Measurements from ENCODE around the gene RASGRP4. TPM values are rescaled to one million over a fixed set of nuclear protein-coding genes. Genes with fewer than 3 reads are reported as not detected.

The RASGRP4 gene
- total RNA-seq, 1 experiment from 2014 or later, result not detected

DNA sequence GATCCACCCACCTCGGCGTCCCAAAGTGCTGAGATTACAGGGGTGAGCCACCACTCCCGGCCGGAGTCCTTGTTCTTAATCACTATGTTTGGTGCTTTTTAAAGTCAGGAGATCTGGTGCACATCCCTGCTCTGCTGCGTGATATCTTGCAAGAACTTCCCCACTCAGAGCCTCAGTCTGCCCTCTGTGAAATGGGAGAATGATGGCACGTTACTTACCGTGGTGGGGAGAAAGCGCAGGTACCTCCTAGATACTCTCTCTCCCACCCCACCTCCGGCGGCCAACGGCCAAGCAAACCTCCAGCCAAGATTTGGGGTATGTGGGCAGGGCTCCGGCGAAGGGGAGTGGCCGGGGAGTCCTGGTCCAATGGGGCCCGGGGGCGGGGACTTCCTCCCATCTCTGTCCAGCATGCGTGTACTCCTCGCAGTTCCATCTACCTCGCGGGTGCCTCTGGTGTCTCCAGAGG lies 7.3 kb upstream of the RASGRP4 start, which contains the start of gene RYR1:
Gene RYR1 (plus strand): TSS at position 424 of the 466 bp plus-strand sequence. CDS start 139 bp downstream, outside the sequence.
- DNase-seq (no peak), ATAC-seq (no peak)
- Histone ChIP-seq H3K4me1 (ENCODE audit: insufficient read depth, low read length) (no peaks in the 10 kb centered on the region), H3K79me2 (ENCODE audit: low read length) (no peaks in the 10 kb centered on the region), H3K4me2 (ENCODE audit: low read length) (no peak within 1 kb of the TSS), H4K20me1 (ENCODE audit: low read length) (no peaks in the 10 kb centered on the region), H3K36me3 (ENCODE audit: low read depth, low read length) (no peaks in the 10 kb centered on the region), H3K27me3 (ENCODE audit: low read length) (no peaks in the 10 kb centered on the region), H3K9me2 (replicated peaks; ENCODE audit: low read length) (no peaks in the 10 kb centered on the region), H3K9ac (ENCODE audit: low read length) (no peak within 1 kb of the TSS), H2AFZ (ENCODE audit: low read length) (no peak within 1 kb of the TSS), H3F3A (ENCODE audit: low read length, unreplicated experiment) (no peaks in the 10 kb centered on the region), H3K9me3 (ENCODE audit: low read length) (no peaks in the 10 kb centered on the region), H3K27ac (ENCODE audit: low read length) (no peak within 1 kb of the TSS), H3K4me3 (ENCODE audit: low read length) (no peak within 1 kb of the TSS)
- ChIA-PET CTCF (no interaction called here), POLR2A (ENCODE audit: unreplicated experiment) (no interaction called here)
- TF ChIP-seq EZH2 (IDR thresholded peaks at IDR 0.05; ENCODE audit: low read length, unreplicated experiment) (no peak), CTCF (conservative IDR thresholded peaks at IDR 0.05; ENCODE audit: low read depth, low read length) (no peak), EZH2phosphoT487 (IDR thresholded peaks at IDR 0.05; ENCODE audit: borderline replicate concordance, low read length) (no peak)
- no TSS peak for BruUV-seq (replicated peaks)
- intact Hi-C loops (cut with micrococcal nuclease), result no loop called here

- H4K20me1 ChIP-seq (ENCODE audit: low read length), result no peaks in the 10 kb centered on the region
- TF ChIP-seq EZH2phosphoT487 (IDR thresholded peaks at IDR 0.05; ENCODE audit: borderline replicate concordance, low read length), result no peak
- no peak for TF ChIP-seq CTCF (conservative IDR thresholded peaks at IDR 0.05; ENCODE audit: low read depth, low read length)
- TF ChIP-seq EZH2 (IDR thresholded peaks at IDR 0.05; ENCODE audit: low read length, unreplicated experiment), result no peak
- no peaks in the 10 kb centered on the region for H3K9me2 ChIP-seq (replicated peaks; ENCODE audit: low read length)
- H3K27me3 ChIP-seq (ENCODE audit: low read length), result no peaks in the 10 kb centered on the region
- H3K4me3 ChIP-seq (ENCODE audit: low read length), result no peak overlapping the region
- H3K4me1 ChIP-seq (ENCODE audit: insufficient read depth, low read length), result no peaks in the 10 kb centered on the region
- no peaks in the 10 kb centered on the region for H3F3A ChIP-seq (ENCODE audit: low read length, unreplicated experiment)
- H3K36me3 ChIP-seq (ENCODE audit: low read depth, low read length), result no peaks in the 10 kb centered on the region
- H3K9ac ChIP-seq (ENCODE audit: low read length), result no peak overlapping the region
- ATAC-seq (no peak), DNase-seq (no peak)
- no peaks in the 10 kb centered on the region for H3K79me2 ChIP-seq (ENCODE audit: low read length)
- intact Hi-C loops (cut with micrococcal nuclease), result no loop called here
- no TSS peak for BruUV-seq (replicated peaks)
- POLR2A ChIA-PET (ENCODE audit: unreplicated experiment), result no interaction called here
- CTCF ChIA-PET, result no interaction called here
- no peaks in the 10 kb centered on the region for H3K9me3 ChIP-seq (ENCODE audit: low read length)
- no peak overlapping the region for H2AFZ ChIP-seq (ENCODE audit: low read length)
- no peak overlapping the region for H3K27ac ChIP-seq (ENCODE audit: low read length)
- H3K4me2 ChIP-seq (ENCODE audit: low read length), result no peak overlapping the region
Measured at GRCh38 chr19:38430931-38431330, 4.9 kb upstream of the RASGRP4 start.

DNA sequence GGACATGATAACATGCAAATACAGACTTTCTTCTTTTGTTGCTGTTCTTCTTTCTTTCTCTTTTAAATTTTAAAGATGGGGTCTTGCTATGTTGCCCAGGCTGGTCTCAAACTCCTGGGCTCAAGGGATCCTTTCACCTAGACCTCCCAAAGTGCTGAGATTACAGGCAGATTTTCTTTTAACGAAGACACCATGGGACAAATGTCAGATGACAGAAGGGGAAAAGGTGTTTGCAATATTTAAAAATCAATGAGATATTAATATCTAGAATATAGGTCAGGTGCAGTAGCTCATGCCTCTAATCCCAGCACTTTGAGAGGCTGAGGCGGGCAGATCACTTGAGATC lies 3.8 kb upstream of the RASGRP4 start:
- CTCF ChIA-PET, result no interaction called here
- DNase-seq (no peak), ATAC-seq (no peak)
- no peaks in the 10 kb centered on the region for H3F3A ChIP-seq (ENCODE audit: low read length, unreplicated experiment)
- H2AFZ ChIP-seq (ENCODE audit: low read length), result no peak overlapping the region
- H3K9ac ChIP-seq (ENCODE audit: low read length), result no peak overlapping the region
- TF ChIP-seq CTCF (conservative IDR thresholded peaks at IDR 0.05; ENCODE audit: low read depth, low read length) (no peak), EZH2 (IDR thresholded peaks at IDR 0.05; ENCODE audit: low read length, unreplicated experiment) (no peak), EZH2phosphoT487 (IDR thresholded peaks at IDR 0.05; ENCODE audit: borderline replicate concordance, low read length) (no peak)
- H3K4me2 ChIP-seq (ENCODE audit: low read length), result no peak overlapping the region
- POLR2A ChIA-PET (ENCODE audit: unreplicated experiment), result interaction anchor here (0.6 kb wide), 1 partner anchor 166 kb away, joined by 4 read pairs; the partner anchor contains the start of gene SPINT2
- no peaks in the 10 kb centered on the region for H3K9me2 ChIP-seq (replicated peaks; ENCODE audit: low read length)
- BruUV-seq (replicated peaks), result no TSS peak
- no peaks in the 10 kb centered on the region for H3K36me3 ChIP-seq (ENCODE audit: low read depth, low read length)
- no peaks in the 10 kb centered on the region for H3K9me3 ChIP-seq (ENCODE audit: low read length)
- no peak overlapping the region for H3K27ac ChIP-seq (ENCODE audit: low read length)
- intact Hi-C loops (cut with micrococcal nuclease), result no loop called here
- no peaks in the 10 kb centered on the region for H4K20me1 ChIP-seq (ENCODE audit: low read length)
- H3K79me2 ChIP-seq (ENCODE audit: low read length), result no peaks in the 10 kb centered on the region
- H3K27me3 ChIP-seq (ENCODE audit: low read length), result no peaks in the 10 kb centered on the region
- H3K4me3 ChIP-seq (ENCODE audit: low read length), result no peak overlapping the region
- H3K4me1 ChIP-seq (ENCODE audit: insufficient read depth, low read length), result no peaks in the 10 kb centered on the region

Data from PC-3 (cell line).